B cell (primary cell): ENCODE data around the gene UBXN6. TPM values are rescaled to one million over a fixed set of nuclear protein-coding genes. Genes with fewer than 3 reads are reported as not detected.

Experiments used
- ATAC-seq: fragments of 200-7000 bp; cut with Tn5 transposase; one replicate; pipeline ENCODE4 v1.10.0; 2021; ENCODE audit warnings: low read depth, mild to moderate bottlenecking, moderate number of reproducible peaks, moderate library complexity
- CTCF ChIA-PET: fragments of 350-600 bp; sonication (Branson Sonifier 250); formaldehyde crosslinking; loops from one replicate; lab custom pipeline; 2021; ENCODE audit warnings: antibody characterized with exemption, inconsistent platforms; lab: Charles Lee
- POLR2A ChIA-PET: fragments of 350-600 bp; sonication (Branson Sonifier 250); formaldehyde crosslinking; loops from one replicate; lab custom pipeline; 2021; ENCODE audit warnings: antibody characterized with exemption; lab: Charles Lee
- DNase-seq: peaks from one replicate; pipeline ENCODE4 v3.0.0; 2013
- H2AFZ ChIP-seq: 2 replicates; pipeline ENCODE4 v1.6.1; 2012; ENCODE audit warnings: mild to moderate bottlenecking, low read depth, low read length; ENCODE audit not compliant: insufficient read depth, poor library complexity, severe bottlenecking
- H3K27ac ChIP-seq, 2 donors: 1 replicate in 1 of 2; 2 replicates in 1 of 2; pipeline ENCODE4 v1.5.1; 2012 to 2013; ENCODE audit warnings: low read length in 2 of 2, mild to moderate bottlenecking in 2 of 2, moderate library complexity in 1 of 2
- H3K27me3 ChIP-seq, 4 experiments: fragments of 200-600 bp in 1 of 4; sonication (generic) in 1 of 4; replicated peaks in 1 of 4; 1 replicate in 2 of 4; 2 replicates in 2 of 4; pipeline versions ENCODE4 v1.6.1 to v1.7.0; 2013 to 2016; ENCODE audit warnings: low read length in 3 of 4, mild to moderate bottlenecking in 2 of 4, mixed read lengths in 1 of 4, moderate library complexity in 1 of 4; ENCODE audit not compliant: insufficient read depth in 4 of 4, control insufficient read depth in 3 of 4; ENCODE audit errors: control extremely low read depth in 1 of 4
- H3K36me3 ChIP-seq, 2 experiments: replicated peaks in 1 of 2; 1 replicate in 1 of 2; 2 replicates in 1 of 2; pipeline versions ENCODE4 v1.6.1 to v1.7.1; 2013; ENCODE audit warnings: low read length in 1 of 2; ENCODE audit not compliant: insufficient read depth in 2 of 2, control insufficient read depth in 1 of 2; ENCODE audit errors: control extremely low read depth in 1 of 2, extremely low read depth in 1 of 2
- H3K4me1 ChIP-seq, 2 donors: fragments of 200-600 bp in 1 of 2; sonication (generic) in 1 of 2; 1 replicate in 1 of 2; 2 replicates in 1 of 2; pipeline versions ENCODE4 v1.5.1 to v1.6.1; 2013 to 2017; ENCODE audit warnings: low read length in 2 of 2; ENCODE audit not compliant: control insufficient read depth in 2 of 2, insufficient read depth in 2 of 2
- H3K4me2 ChIP-seq: replicated peaks from 2 replicates; pipeline ENCODE3; 2012; ENCODE audit warnings: mild to moderate bottlenecking, low read depth, low read length; ENCODE audit not compliant: poor library complexity, severe bottlenecking
- H3K4me3 ChIP-seq, 5 experiments: fragments of 200-600 bp in 1 of 5; sonication (generic) in 1 of 5; 1 replicate in 3 of 5; 2 replicates in 2 of 5; pipeline versions ENCODE4 v1.5.1 to v1.7.0; 2011 to 2016; ENCODE audit warnings: low read length in 4 of 5, mild to moderate bottlenecking in 4 of 5, low read depth in 2 of 5, control low read depth in 1 of 5, moderate library complexity in 1 of 5; ENCODE audit not compliant: insufficient read depth in 1 of 5; ENCODE audit errors: control extremely low read depth in 1 of 5, extremely low read depth in 1 of 5
- H3K79me2 ChIP-seq: fragments of 200-600 bp; sonication (generic); one replicate; pipeline ENCODE4 v1.6.0; 2016; ENCODE audit warnings: low read length; ENCODE audit not compliant: control insufficient read depth, insufficient read depth
- H3K9ac ChIP-seq: fragments of 200-600 bp; sonication (generic); 2 replicates; pipeline ENCODE4 v1.6.1; 2017; ENCODE audit warnings: mild to moderate bottlenecking, low read length, moderate library complexity
- H3K9me3 ChIP-seq, 3 donors: one replicate each; pipeline versions ENCODE4 v1.6.1 to v1.7.1; 2013; ENCODE audit warnings: low read length in 2 of 3; ENCODE audit not compliant: control insufficient read depth in 2 of 3, insufficient read depth in 1 of 3; ENCODE audit errors: control extremely low read depth in 1 of 3
- H4K20me1 ChIP-seq: 2 replicates; pipeline ENCODE4 v1.6.0; 2012; ENCODE audit warnings: mild to moderate bottlenecking, low read length; ENCODE audit not compliant: insufficient read depth, control insufficient read depth, poor library complexity, severe bottlenecking
- H3K27ac Mint-ChIP-seq: one replicate; pipeline ENCODE4 v1.8.0; 2021; ENCODE audit warnings: mixed read lengths
- H3K27me3 Mint-ChIP-seq: one replicate; pipeline ENCODE4 v1.8.0; 2021; ENCODE audit warnings: mixed read lengths
- H3K4me1 Mint-ChIP-seq: one replicate; pipeline ENCODE4 v1.8.0; 2021; ENCODE audit warnings: mixed read lengths
- H3K4me3 Mint-ChIP-seq: one replicate; pipeline ENCODE4 v1.8.0; 2021; ENCODE audit warnings: mixed read lengths
- H3K9me3 Mint-ChIP-seq: one replicate; pipeline ENCODE4 v1.8.0; 2022; ENCODE audit warnings: mixed read lengths; ENCODE audit not compliant: insufficient read depth
- EZH2 ChIP-seq: IDR thresholded peaks from 2 replicates; pipeline ENCODE4 v1.6.1; 2012; ENCODE audit warnings: borderline replicate concordance, low read depth, mild to moderate bottlenecking, moderate library complexity, low read length; ENCODE audit not compliant: insufficient read depth, poor library complexity, severe bottlenecking
- WGBS: methylation state at CpG from one replicate; pipeline ENCODE4 v1.1.5; 2013; ENCODE audit warnings: missing lambda C conversion rate; ENCODE audit not compliant: insufficient coverage; 5-methylcytosine and 5-hydroxymethylcytosine counted together
- intact Hi-C: fragments of 100-400 bp; cut with micrococcal nuclease; formaldehyde crosslinking; loops from one replicate; pipeline ENCODE4 v1.10.0; 2022
- polyA plus RNA-seq: library from polyadenylated mRNA; depleted of rRNA; stranded (reverse); fragments of >200 nt; gene quantifications from 2 replicates; pipeline ENCODE4 v1.2.3, GENCODE V29; 2012
- total RNA-seq, 2 donors: library from RNA; stranded (reverse); fragments of 120-200 nt in 1 of 2; gene quantifications; 1 replicate in 1 of 2; 2 replicates in 1 of 2; pipeline versions ENCODE4 v1.2.3 to v1.2.4, GENCODE V29; 2013 to 2022
- TF ChIP-seq, protein P1 (sequence below): fragments of 200-600 bp; IDR thresholded peaks from one replicate; pipeline ENCODE4 v1.8.0; 2022; ENCODE audit warnings: antibody characterized with exemption, mild to moderate bottlenecking

UBXN6 gene
- total and polyA plus RNA-seq, 2 donors (not counting 1 experiment from before 2014, with no cell fraction given) = 75.8 to 76.6 TPM

DNA sequence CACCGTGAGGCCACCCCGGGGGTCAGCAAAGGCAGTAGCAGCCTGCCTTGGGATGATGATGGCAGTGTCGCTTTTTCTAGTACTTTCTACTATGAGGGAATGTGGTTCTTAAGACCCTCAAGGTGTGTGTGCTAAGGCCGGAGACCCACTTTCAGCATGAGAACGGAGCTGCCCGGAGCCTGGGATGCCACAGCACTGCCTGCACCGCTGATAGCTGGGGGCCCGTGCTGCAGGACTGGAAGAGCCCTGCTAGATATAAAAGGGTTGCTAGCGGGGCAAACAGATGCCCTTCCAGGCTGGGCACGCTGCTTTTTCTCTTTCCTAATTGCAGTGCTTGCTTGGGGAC lies 46.2 kb upstream of the UBXN6 start:
- 95% methylated on average over 10 of the region's 10 CpGs for WGBS
- H3K36me3 ChIP-seq = peaks cover 0 to 11% of the 10 kb centered on the region in 2 experiments

DNA sequence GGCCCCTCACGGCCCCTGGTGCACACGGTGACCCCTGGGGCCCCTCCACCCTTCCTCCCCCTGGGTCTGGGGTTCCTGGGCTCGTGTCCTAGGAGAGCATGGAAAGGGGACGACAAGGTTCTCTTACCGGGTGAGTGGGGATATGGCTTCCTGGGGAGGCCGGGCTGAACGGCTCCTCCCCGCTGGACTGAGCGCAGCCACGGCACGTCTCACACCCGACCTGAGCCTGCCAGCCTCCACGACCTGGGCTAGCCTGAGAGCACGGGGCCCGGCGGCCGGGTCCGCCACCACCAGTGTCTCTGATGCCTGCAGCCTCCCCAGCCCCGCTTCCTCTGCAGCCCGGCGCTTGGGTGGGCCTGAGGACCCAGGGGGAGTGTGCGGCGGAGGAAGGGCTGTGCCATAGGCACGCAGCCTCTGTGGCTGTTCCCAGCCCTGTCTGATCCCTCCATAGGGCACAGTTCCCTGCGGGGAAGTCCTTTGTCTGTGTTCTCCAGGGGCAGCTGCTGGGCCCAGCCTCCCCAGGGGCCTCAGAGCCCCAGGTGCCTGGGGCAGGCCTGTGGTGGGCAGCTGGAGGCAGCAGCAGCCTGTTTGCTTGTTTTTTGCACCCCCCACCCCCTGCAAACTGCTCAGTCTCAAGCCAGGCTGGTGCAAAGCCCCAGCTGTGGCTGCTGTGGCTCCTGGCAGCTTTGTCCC lies 45.7 kb upstream of the UBXN6 start:
- H3K27me3 ChIP-seq = no peaks in the 10 kb centered on the region
- H3K4me2 ChIP-seq = no peak overlapping the region
- H3K4me1 Mint-ChIP-seq = no peaks in the 10 kb centered on the region
- no peak overlapping the region for H3K4me3 ChIP-seq
- WGBS = 90% methylated on average over 22 of the region's 25 CpGs
- H3K9me3 ChIP-seq = peaks cover 0 to 4% (median 0%) of the 10 kb centered on the region in 3 donors
- no peaks in the 10 kb centered on the region for H3K79me2 ChIP-seq
- no peaks in the 10 kb centered on the region for H3K9me3 Mint-ChIP-seq
- DNase-seq (no peak), ATAC-seq (no peak)
- TF ChIP-seq EZH2 = no peak
- TF ChIP-seq, protein P1, sequence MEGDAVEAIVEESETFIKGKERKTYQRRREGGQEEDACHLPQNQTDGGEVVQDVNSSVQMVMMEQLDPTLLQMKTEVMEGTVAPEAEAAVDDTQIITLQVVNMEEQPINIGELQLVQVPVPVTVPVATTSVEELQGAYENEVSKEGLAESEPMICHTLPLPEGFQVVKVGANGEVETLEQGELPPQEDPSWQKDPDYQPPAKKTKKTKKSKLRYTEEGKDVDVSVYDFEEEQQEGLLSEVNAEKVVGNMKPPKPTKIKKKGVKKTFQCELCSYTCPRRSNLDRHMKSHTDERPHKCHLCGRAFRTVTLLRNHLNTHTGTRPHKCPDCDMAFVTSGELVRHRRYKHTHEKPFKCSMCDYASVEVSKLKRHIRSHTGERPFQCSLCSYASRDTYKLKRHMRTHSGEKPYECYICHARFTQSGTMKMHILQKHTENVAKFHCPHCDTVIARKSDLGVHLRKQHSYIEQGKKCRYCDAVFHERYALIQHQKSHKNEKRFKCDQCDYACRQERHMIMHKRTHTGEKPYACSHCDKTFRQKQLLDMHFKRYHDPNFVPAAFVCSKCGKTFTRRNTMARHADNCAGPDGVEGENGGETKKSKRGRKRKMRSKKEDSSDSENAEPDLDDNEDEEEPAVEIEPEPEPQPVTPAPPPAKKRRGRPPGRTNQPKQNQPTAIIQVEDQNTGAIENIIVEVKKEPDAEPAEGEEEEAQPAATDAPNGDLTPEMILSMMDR = no peak
- no peaks in the 10 kb centered on the region for H3K4me1 ChIP-seq
- peaks cover 0 to 15% of the 10 kb centered on the region in 2 experiments for H3K36me3 ChIP-seq
- H3K27me3 Mint-ChIP-seq = no peaks in the 10 kb centered on the region
- H2AFZ ChIP-seq = no peak overlapping the region
- ChIA-PET POLR2A (no interaction called here), CTCF (no interaction called here)
- H3K27ac Mint-ChIP-seq = no peak overlapping the region
- intact Hi-C loops = no loop called here
- H4K20me1 ChIP-seq = no peaks in the 10 kb centered on the region
- H3K9ac ChIP-seq = no peak overlapping the region
- H3K27ac ChIP-seq = no peak overlapping the region
- H3K4me3 Mint-ChIP-seq = no peak overlapping the region

More for the DNA sequence above, 46.2 kb upstream of the UBXN6 start:
- Mint-ChIP-seq H3K27me3 (no peaks in the 10 kb centered on the region), H3K27ac (no peak overlapping the region), H3K4me3 (no peak overlapping the region), H3K9me3 (no peaks in the 10 kb centered on the region), H3K4me1 (no peaks in the 10 kb centered on the region)
- intact Hi-C loops = no loop called here
- DNase-seq = no peak
- Histone ChIP-seq H3K4me1 (no peaks in the 10 kb centered on the region), H3K4me3 (no peak overlapping the region), H3K9me3 (peaks cover 0 to 8% (median 0%) of the 10 kb centered on the region in 3 donors), H3K9ac (no peak overlapping the region), H3K27ac (no peak overlapping the region), H3K79me2 (no peaks in the 10 kb centered on the region), H4K20me1 (no peaks in the 10 kb centered on the region), H3K4me2 (no peak overlapping the region), H2AFZ (no peak overlapping the region), H3K27me3 (no peaks in the 10 kb centered on the region)
- ChIA-PET POLR2A (no interaction called here), CTCF (no interaction called here)
- TF ChIP-seq EZH2 = no peak
- TF ChIP-seq, protein P1 = no peak
- ATAC-seq = no peak
